CD4-positive, alpha-beta T cell treated with Interleukin-2 at 100 ng/mL for 4 hours (primary cell): ENCODE measurements around the gene ALKBH4.
"Not testable (repeated sequence)": the region's sequence is repeated elsewhere in the genome, so short reads cannot be mapped to it uniquely, and the experiment has no call there.

Experiments
- DNase-seq: peaks from one replicate; pipeline ENCODE4 v3.0.0-alpha.2; 2020; ENCODE audit warnings: low spot score

ALKBH4 gene

GRCh38 chr7:102464577-102465280 is at the start of gene ALKBH4, which contains the start of gene LRWD1:
Gene ALKBH4 (minus strand): TSS chr7:102464863. CDS start chr7:102464836, 27 bp downstream.
Gene LRWD1 (plus strand): TSS chr7:102464984. CDS start chr7:102465081, 97 bp downstream.
- peak; percentile 94 for DNase-seq

- DNase-seq = not testable (repeated sequence)
Measured at GRCh38 chr7:102512642-102513221, 48.1 kb upstream of the ALKBH4 start.

GRCh38 chr7:102511860-102512522 is 47.3 kb upstream of the ALKBH4 start:
- DNase-seq = not testable (repeated sequence)

- DNase-seq = not testable (repeated sequence)
Measured at GRCh38 chr7:102510575-102510974, 45.9 kb upstream of the ALKBH4 start.

GRCh38 chr7:102507410-102508088 is 42.9 kb upstream of the ALKBH4 start:
- DNase-seq = not testable (repeated sequence)

GRCh38 chr7:102505298-102506185 is 40.9 kb upstream of the ALKBH4 start:
- DNase-seq = not testable (repeated sequence)

- not testable (repeated sequence) for DNase-seq
Measured at GRCh38 chr7:102503141-102503540, 38.5 kb upstream of the ALKBH4 start.

- DNase-seq = not testable (repeated sequence)
Measured at GRCh38 chr7:102498321-102498720, 33.7 kb upstream of the ALKBH4 start.

GRCh38 chr7:102497308-102497707 is 32.6 kb upstream of the ALKBH4 start:
- not testable (repeated sequence) for DNase-seq

- not testable (repeated sequence) for DNase-seq
Measured at GRCh38 chr7:102496861-102497260, 32.2 kb upstream of the ALKBH4 start.

- DNase-seq = not testable (repeated sequence)
Measured at GRCh38 chr7:102494473-102495149, 29.9 kb upstream of the ALKBH4 start.

GRCh38 chr7:102494026-102494425 is 29.4 kb upstream of the ALKBH4 start:
- peak; percentile 39 for DNase-seq

GRCh38 chr7:102493220-102493935 is 28.7 kb upstream of the ALKBH4 start:
- DNase-seq = not testable (repeated sequence)

- not testable (repeated sequence) for DNase-seq
Measured at GRCh38 chr7:102490529-102491075, 25.9 kb upstream of the ALKBH4 start.

- not testable (repeated sequence) for DNase-seq
Measured at GRCh38 chr7:102484317-102484716, 19.7 kb upstream of the ALKBH4 start.

- DNase-seq = not testable (repeated sequence)
Measured at GRCh38 chr7:102481962-102482361, 17.3 kb upstream of the ALKBH4 start.

- peak; percentile 41 for DNase-seq
Measured at GRCh38 chr7:102479982-102480637, 15.4 kb upstream of the ALKBH4 start.

GRCh38 chr7:102479209-102479584 is 14.5 kb upstream of the ALKBH4 start:
- DNase-seq = not testable (repeated sequence)
